ENCODE data around the gene OPCML. TPM values are rescaled to one million over a fixed set of nuclear protein-coding genes. Genes with fewer than 3 reads are reported as not detected.

Gene OPCML
- polyA plus RNA-seq, 3 donors, result not detected

DNA sequence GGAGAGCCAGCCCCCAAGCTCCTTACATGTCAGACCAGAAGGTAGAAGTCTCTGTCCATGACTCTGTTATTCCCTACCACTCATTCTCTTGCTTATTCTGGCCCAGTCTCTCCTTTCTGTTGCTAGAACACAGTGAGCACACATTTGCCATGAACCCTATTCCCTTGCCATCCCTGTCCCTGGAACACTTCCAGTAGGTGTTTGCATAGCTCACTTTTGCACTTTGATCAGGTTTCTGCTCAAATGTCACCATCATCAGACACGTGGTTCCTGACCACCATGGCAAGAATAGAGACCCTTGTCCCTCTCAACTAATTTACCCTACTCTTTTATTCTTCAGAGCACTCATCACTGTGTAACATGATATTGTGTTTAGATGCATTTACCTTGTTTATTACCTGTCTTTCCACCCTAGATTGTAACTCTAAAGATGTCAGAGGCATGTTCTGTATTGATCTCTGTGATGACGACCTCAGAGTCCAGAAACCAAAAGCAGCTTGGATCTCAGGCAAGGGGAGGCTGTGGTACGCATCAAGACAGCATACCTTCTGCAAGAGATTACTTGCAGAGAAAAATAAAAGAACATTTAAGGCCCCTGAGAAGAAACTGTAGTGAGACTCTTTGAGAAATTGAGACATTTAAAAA lies 606.4 kb downstream of the OPCML start:
- no peaks in the 10 kb centered on the region for H3K9me3 ChIP-seq (replicated peaks in 1 of 2; ENCODE audit: control insufficient read depth in 1 of 2, insufficient read depth in 1 of 2, low read length in 2 of 2)
- Mint-ChIP-seq H3K4me1 (no peaks in the 10 kb centered on the region), H3K9me3 (peaks cover 0 to 3% (median 0%) of the 10 kb centered on the region in 7 donors), H3K4me3 (no peak overlapping the region), H3K27me3 (ENCODE audit: low read depth in 3 of 3) (peaks cover 0 to 2% (median 0%) of the 10 kb centered on the region in 3 donors), H3K36me3 (no peaks in the 10 kb centered on the region), H3K27ac (no peak overlapping the region)
- no peak overlapping the region for H3K9ac ChIP-seq (ENCODE audit: insufficient read depth, low read length, poor library complexity, severe bottlenecking)
- H3K4me2 ChIP-seq (replicated peaks; ENCODE audit: extremely low read depth, low read length, poor library complexity, severe bottlenecking), result no peak overlapping the region
- no peak overlapping the region for H3K4me3 ChIP-seq (replicated peaks in 1 of 3; ENCODE audit: low read depth in 2 of 3, low read length in 3 of 3)
- H3K27ac ChIP-seq (ENCODE audit: low read depth in 1 of 2, low read length in 2 of 2), result no peak overlapping the region
- TF ChIP-seq, protein P1, sequence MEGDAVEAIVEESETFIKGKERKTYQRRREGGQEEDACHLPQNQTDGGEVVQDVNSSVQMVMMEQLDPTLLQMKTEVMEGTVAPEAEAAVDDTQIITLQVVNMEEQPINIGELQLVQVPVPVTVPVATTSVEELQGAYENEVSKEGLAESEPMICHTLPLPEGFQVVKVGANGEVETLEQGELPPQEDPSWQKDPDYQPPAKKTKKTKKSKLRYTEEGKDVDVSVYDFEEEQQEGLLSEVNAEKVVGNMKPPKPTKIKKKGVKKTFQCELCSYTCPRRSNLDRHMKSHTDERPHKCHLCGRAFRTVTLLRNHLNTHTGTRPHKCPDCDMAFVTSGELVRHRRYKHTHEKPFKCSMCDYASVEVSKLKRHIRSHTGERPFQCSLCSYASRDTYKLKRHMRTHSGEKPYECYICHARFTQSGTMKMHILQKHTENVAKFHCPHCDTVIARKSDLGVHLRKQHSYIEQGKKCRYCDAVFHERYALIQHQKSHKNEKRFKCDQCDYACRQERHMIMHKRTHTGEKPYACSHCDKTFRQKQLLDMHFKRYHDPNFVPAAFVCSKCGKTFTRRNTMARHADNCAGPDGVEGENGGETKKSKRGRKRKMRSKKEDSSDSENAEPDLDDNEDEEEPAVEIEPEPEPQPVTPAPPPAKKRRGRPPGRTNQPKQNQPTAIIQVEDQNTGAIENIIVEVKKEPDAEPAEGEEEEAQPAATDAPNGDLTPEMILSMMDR (IDR thresholded peaks at IDR 0.05), result no peak
- H3K36me3 ChIP-seq (replicated peaks in 1 of 2; ENCODE audit: control insufficient read depth in 1 of 2, insufficient read depth in 2 of 2, low read length in 2 of 2), result no peaks in the 10 kb centered on the region
- no peaks in the 10 kb centered on the region for H3K27me3 ChIP-seq (ENCODE audit: control insufficient read depth in 2 of 2, insufficient read depth in 2 of 2, low read length in 2 of 2)
- no peaks in the 10 kb centered on the region for H3K4me1 ChIP-seq (ENCODE audit: control insufficient read depth in 1 of 2, insufficient read depth in 2 of 2, low read length in 2 of 2)
- WGBS (ENCODE audit: insufficient coverage), result 90% methylated on average over 2 of the region's 3 CpGs
- intact Hi-C loops (cut with micrococcal nuclease), result no loop called here
- no peaks in the 10 kb centered on the region for H3K79me2 ChIP-seq (ENCODE audit: insufficient read depth, low read length)
- DNase-seq, result no peak
- H4K20me1 ChIP-seq (ENCODE audit: insufficient read depth, low read length), result no peaks in the 10 kb centered on the region
- H2AFZ ChIP-seq (ENCODE audit: insufficient read depth, low read depth, low read length, poor library complexity, severe bottlenecking), result no peak overlapping the region

DNA sequence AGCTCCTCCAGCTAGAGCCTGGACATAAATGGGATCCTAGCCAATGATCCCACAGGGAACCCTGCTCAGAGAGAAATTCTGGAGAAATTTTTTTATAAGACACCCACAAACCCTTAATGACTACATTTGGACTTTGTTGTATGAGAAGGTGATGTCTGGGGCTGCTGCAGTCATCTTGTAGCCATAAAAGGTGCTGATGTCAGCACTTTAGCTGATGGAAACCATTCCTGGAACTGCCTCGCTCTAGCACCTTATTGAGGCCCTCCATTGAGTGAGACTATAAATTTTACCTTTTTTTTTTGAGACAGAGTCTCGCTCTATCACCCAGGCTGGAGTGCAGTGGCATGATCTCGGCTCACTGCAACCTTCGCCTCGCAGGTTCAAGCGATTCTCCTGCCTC lies 610.7 kb downstream of the OPCML start:
- H3K4me2 ChIP-seq (replicated peaks; ENCODE audit: extremely low read depth, low read length, poor library complexity, severe bottlenecking), result no peak overlapping the region
- intact Hi-C loops (cut with micrococcal nuclease), result no loop called here
- H3K27ac ChIP-seq (ENCODE audit: low read depth in 1 of 2, low read length in 2 of 2), result no peak overlapping the region
- Mint-ChIP-seq H3K4me3 (no peak overlapping the region), H3K27me3 (ENCODE audit: low read depth in 3 of 3) (peaks cover 0 to 1% (median 0%) of the 10 kb centered on the region in 3 donors), H3K4me1 (no peaks in the 10 kb centered on the region), H3K9me3 (peaks cover 0 to 3% (median 1%) of the 10 kb centered on the region in 7 donors), H3K27ac (no peak overlapping the region), H3K36me3 (no peaks in the 10 kb centered on the region)
- DNase-seq, result no peak
- no peaks in the 10 kb centered on the region for H4K20me1 ChIP-seq (ENCODE audit: insufficient read depth, low read length)
- H2AFZ ChIP-seq (ENCODE audit: insufficient read depth, low read depth, low read length, poor library complexity, severe bottlenecking), result no peak overlapping the region
- no peaks in the 10 kb centered on the region for H3K79me2 ChIP-seq (ENCODE audit: insufficient read depth, low read length)
- 100% methylated on average over 1 of the region's 6 CpGs for WGBS (ENCODE audit: insufficient coverage)
- H3K4me3 ChIP-seq (replicated peaks in 1 of 3; ENCODE audit: low read depth in 2 of 3, low read length in 3 of 3), result no peak overlapping the region
- no peaks in the 10 kb centered on the region for H3K9me3 ChIP-seq (replicated peaks in 1 of 2; ENCODE audit: control insufficient read depth in 1 of 2, insufficient read depth in 1 of 2, low read length in 2 of 2)
- H3K36me3 ChIP-seq (replicated peaks in 1 of 2; ENCODE audit: control insufficient read depth in 1 of 2, insufficient read depth in 2 of 2, low read length in 2 of 2), result no peaks in the 10 kb centered on the region
- TF ChIP-seq, protein P1 (IDR thresholded peaks at IDR 0.05), result no peak
- H3K9ac ChIP-seq (ENCODE audit: insufficient read depth, low read length, poor library complexity, severe bottlenecking), result no peak overlapping the region
- H3K4me1 ChIP-seq (ENCODE audit: control insufficient read depth in 1 of 2, insufficient read depth in 2 of 2, low read length in 2 of 2), result no peaks in the 10 kb centered on the region
- H3K27me3 ChIP-seq (ENCODE audit: control insufficient read depth in 2 of 2, insufficient read depth in 2 of 2, low read length in 2 of 2), result no peaks in the 10 kb centered on the region
